ENCODE data around the gene FBXW8.

FBXW8 gene

DNA sequence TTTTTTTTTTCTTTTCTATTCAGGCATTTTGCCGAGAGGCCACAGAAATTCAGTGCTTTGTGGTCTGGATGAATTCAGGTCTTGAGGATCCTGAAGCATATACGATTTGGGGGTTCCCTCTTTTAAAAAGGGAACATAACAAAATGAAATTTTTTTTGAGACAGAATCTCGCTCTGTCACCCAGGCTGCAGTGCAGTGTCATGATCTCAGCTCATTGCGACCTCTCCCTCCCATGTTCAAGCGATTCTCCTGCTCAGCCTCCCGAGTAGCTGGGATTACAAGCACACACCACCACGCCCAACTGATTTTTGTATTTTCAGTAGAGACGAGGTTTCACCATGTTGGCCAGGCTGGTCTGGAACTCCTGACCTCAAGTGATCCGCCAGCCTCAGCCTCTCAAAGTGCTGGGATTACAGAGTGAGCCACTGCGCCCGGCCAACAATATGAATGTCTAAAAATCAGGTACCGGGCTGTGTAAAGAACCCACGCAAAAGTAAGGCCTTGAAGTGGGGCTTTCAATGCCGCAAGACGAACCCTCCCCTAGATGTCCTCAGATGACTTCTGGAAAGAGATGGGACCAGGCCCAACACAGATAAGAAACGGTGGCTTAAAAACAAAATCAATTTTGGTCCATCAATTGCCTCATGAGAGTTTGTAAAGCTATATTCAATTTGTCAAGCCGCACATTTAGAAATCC lies 158.5 kb downstream of the FBXW8 start:
- TF ChIP-seq, protein P1, sequence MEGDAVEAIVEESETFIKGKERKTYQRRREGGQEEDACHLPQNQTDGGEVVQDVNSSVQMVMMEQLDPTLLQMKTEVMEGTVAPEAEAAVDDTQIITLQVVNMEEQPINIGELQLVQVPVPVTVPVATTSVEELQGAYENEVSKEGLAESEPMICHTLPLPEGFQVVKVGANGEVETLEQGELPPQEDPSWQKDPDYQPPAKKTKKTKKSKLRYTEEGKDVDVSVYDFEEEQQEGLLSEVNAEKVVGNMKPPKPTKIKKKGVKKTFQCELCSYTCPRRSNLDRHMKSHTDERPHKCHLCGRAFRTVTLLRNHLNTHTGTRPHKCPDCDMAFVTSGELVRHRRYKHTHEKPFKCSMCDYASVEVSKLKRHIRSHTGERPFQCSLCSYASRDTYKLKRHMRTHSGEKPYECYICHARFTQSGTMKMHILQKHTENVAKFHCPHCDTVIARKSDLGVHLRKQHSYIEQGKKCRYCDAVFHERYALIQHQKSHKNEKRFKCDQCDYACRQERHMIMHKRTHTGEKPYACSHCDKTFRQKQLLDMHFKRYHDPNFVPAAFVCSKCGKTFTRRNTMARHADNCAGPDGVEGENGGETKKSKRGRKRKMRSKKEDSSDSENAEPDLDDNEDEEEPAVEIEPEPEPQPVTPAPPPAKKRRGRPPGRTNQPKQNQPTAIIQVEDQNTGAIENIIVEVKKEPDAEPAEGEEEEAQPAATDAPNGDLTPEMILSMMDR (IDR thresholded peaks at IDR 0.05): no peak

DNA sequence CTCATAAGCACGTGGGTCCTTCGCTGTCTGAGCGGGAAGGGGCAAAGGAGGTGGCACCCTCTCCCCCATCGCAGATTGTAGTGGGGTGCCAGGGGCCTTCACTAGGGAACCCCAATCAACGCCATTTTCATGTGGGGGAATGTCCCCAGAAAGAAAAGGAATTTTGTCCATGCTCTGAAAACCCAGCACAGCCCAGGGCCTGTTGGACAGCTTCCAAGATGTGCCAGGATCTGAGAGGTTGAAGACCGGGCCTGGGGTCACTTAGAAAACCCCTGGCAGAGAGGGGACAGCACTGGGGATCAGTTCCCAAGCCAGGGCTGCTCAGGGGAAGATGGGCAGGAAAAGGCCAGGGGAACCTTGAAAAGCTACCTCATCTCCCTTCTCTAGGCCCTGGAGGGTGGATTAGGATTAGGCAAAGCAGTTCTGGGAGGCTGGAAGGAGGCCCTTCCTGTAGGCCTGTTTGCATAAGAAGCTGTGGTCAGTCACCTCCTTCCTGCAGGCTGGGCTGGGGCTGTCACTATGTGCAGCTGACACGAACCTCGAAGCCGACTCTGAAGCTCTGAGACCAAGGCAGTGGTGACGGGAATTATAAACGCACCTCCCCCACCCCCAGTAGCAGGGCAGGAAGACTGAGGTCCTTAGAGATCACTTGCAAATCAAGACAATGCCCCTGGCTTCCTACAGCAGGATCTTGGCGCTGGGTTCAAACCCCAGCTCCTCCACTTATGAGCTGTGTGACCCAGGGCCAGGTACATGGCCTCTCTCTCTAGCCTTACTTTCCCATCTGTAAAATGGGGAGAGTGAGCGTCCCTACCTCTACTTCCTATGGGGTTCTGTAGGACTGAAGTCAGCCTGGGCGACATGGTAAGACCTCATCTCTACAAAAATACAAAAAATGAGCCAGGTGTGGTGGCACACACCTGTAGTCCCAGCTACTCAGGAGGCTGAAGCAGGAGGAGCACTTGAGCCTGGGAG lies 159.5 kb downstream of the FBXW8 start:
- TF ChIP-seq, protein P1 (IDR thresholded peaks at IDR 0.05): no peak

DNA sequence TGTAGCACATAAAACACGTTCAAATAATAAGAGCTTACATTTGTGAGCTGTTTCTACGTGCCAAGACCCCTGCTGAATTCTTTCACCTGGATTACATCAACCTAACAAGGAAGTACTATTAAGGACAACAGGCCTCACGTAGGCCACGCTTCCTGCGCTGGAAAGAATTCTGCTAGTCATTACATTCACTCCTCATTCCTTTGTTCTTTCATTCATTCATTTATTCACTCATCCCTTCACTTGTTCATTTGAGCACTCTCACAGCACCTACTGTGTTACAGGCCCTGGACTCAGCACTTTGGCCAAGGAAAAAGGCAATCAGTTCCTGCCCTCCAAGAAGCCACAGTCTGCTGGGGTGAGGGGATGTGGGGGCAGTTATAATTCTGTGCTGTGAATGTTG lies 160.3 kb downstream of the FBXW8 start:
- TF ChIP-seq, protein P1 (IDR thresholded peaks at IDR 0.05): no peak

DNA sequence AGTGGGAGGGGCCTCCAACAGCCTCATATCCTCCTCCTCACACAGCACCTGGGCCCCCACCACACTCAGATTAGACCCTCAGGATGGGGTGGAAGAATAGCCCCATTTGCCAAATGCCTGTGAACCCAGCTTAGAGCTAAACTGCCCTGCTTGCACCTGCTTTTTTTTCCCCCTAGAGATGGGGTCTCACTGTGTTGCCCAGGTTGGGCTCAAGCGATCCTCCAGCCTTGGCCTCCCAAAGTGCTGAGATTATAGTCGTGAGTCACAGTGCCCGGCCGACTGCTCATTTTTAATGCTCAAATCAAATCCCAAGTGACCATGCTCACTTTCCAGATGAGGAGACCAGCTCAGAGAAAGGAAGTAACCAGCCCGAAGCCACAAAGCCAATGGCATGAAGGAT lies 161.4 kb downstream of the FBXW8 start:
- TF ChIP-seq, protein P1 (IDR thresholded peaks at IDR 0.05): no peak

DNA sequence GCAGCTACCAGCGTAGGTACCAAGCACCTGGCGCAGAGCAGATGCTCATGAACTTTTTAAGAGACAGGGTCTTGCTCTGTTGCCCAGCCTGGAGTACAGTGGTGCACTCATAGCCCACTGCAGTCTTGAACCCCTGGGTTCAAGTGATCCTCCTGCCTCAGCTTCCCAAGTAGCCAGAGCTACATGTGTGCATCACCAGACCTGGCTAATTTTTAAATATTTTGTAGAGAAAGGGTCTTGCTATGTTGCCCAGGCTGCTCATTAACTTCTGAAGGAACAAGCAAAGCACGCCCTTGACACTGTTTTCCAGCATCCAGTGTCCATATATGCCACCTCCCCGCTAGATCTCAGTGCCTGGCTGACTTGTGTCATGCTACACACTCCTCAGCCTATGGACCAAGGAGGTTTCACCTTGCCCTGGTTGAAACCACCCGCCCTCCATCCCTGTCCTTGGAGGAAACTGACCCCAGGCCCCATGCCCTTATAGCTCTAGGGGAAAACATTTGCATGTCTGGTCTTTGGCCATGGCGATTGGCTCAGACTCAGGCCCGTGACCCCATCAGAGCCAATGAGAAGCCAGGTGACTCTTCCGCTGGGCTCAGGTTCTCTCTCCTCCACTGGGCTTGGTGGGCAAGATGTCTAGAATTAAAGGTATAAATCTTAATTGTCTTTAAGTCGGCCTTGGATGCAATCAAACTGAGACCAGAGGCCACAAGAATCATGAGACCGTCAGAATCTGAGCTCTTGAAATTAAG lies 162.2 kb downstream of the FBXW8 start:
- TF ChIP-seq, protein P1 (IDR thresholded peaks at IDR 0.05): no peak

DNA sequence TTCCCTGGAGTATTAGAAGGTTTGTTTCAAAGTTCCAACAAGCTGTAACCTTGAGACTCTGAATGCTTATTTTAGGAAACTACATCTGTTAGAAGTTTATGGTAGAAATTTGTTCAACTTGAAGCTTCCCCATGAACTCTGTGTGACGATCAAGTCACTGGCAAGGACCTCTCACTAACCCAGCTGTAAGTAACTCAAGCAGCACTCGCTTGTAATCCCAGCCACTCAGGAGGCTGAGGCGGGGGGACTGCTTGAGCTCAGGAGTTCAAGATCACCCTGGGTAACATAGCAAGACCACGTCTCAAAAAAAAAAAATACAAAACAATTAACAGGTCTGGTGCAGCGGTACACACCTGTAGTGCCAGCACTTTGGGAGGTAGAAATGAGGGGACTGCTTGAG lies 162.9 kb downstream of the FBXW8 start:
- TF ChIP-seq, protein P1 (IDR thresholded peaks at IDR 0.05): no peak

All from LNCAP (cell line).